K562 (cell line): ENCODE measurements around the gene MACROD2. TPM values are rescaled to one million over a fixed set of nuclear protein-coding genes. Genes with fewer than 3 reads are reported as not detected.

Experiments used
- ATAC-seq: fragments of 200-7000 bp; cut with Tn5 transposase; 3 replicates; pipeline ENCODE4 v1.9.1; 2020; ENCODE audit warnings: moderate library complexity
- BruUV-seq: library from RNA; stranded (reverse); fragments of 400-500 nt; replicated peaks from 2 replicates; lab custom pipeline; 2021; lab: Mats Ljungman, UMichigan
- CTCF ChIA-PET: fragments of 300-600 bp; formaldehyde crosslinking; extraction: SDS; loops from one replicate; lab custom pipeline; 2021; ENCODE audit warnings: low intra/inter-chr PET ratio; lab: Yijun Ruan, JAX
- POLR2A ChIA-PET: fragments of 300-600, 350-650 bp; sonication (Branson Sonifier 250); formaldehyde crosslinking; extraction: SDS; loops from one replicate; lab custom pipeline; 2021; ENCODE audit warnings: antibody characterized with exemption, inconsistent platforms; lab: Yijun Ruan, JAX
- DNase-seq, 4 experiments: peaks; one replicate each; pipeline versions ENCODE4 v3.0.0 to v3.0.0-alpha.2; 2011 to 2018; ENCODE audit warnings: low spot score in 3 of 4, mixed read lengths in 3 of 4; ENCODE audit errors: extremely low read depth in 1 of 4
- FAIRE-seq: peaks from 2 replicates; lab custom pipeline; 2011; peaks lifted over from hg19 to GRCh38; lab: Jason Lieb, UNC
- H2AFZ ChIP-seq: 2 replicates; pipeline ENCODE4 v1.6.0; 2011; ENCODE audit warnings: low read depth, low read length, control low read depth, inconsistent platforms
- H3K27ac ChIP-seq: fragments of 200-600 bp; 3 replicates; pipeline ENCODE4 v1.8.0; 2011; ENCODE audit warnings: low read depth, mild to moderate bottlenecking, control low read depth, inconsistent platforms, low read length, moderate library complexity, mixed read lengths; ENCODE audit errors: extremely low read depth
- H3K27me3 ChIP-seq, 2 experiments: fragments of 300-600 bp in 1 of 2; 2 replicates in 1 of 2; 3 replicates in 1 of 2; pipeline versions ENCODE4 v1.6.0 to v1.8.0; 2011; ENCODE audit warnings: inconsistent platforms in 2 of 2, low read length in 2 of 2, mild to moderate bottlenecking in 1 of 2, mixed read lengths in 1 of 2, moderate library complexity in 1 of 2; ENCODE audit not compliant: control insufficient read depth in 2 of 2, insufficient read depth in 2 of 2
- H3K36me3 ChIP-seq: fragments of 300-600 bp; 3 replicates; pipeline ENCODE4 v1.8.0; 2011; ENCODE audit warnings: mild to moderate bottlenecking, low read length, inconsistent platforms; ENCODE audit not compliant: control insufficient read depth, insufficient read depth
- H3K4me1 ChIP-seq, 2 experiments: fragments of 200-600 bp in 1 of 2; replicated peaks in 1 of 2; 2 replicates in 1 of 2; 3 replicates in 1 of 2; pipeline versions ENCODE4 v1.5.1 to v1.8.0; 2011; ENCODE audit warnings: inconsistent platforms in 2 of 2, low read length in 2 of 2, mild to moderate bottlenecking in 1 of 2, mixed read lengths in 1 of 2, moderate library complexity in 1 of 2; ENCODE audit not compliant: control insufficient read depth in 2 of 2, insufficient read depth in 2 of 2
- H3K4me2 ChIP-seq: 2 replicates; pipeline ENCODE4 v1.6.1; 2011; ENCODE audit warnings: low read length, control low read depth, inconsistent platforms, mixed read lengths; ENCODE audit not compliant: insufficient read depth
- H3K4me3 ChIP-seq: fragments of 200-600 bp; sonication (generic), shearing (Covaris generic); 2 replicates; pipeline ENCODE4 v1.5.1; 2016; ENCODE audit warnings: control low read depth, inconsistent platforms
- H3K79me2 ChIP-seq: fragments of 200-600 bp; 3 replicates; pipeline ENCODE4 v1.8.0; 2011; ENCODE audit warnings: low read length, inconsistent platforms; ENCODE audit not compliant: control insufficient read depth, insufficient read depth
- H3K9ac ChIP-seq, 2 experiments: 2 replicates each; pipeline versions ENCODE4 v1.6.0 to v1.6.1; 2011; ENCODE audit warnings: low read depth in 2 of 2, low read length in 2 of 2, control low read depth in 1 of 2, inconsistent platforms in 1 of 2, mild to moderate bottlenecking in 1 of 2, mixed read lengths in 1 of 2; ENCODE audit not compliant: insufficient read depth in 1 of 2
- H3K9me1 ChIP-seq: one replicate; pipeline ENCODE4 v1.6.0; 2011; ENCODE audit warnings: inconsistent platforms, mild to moderate bottlenecking, low read length, moderate library complexity; ENCODE audit not compliant: control insufficient read depth, insufficient read depth
- H3K9me3 ChIP-seq: replicated peaks from 2 replicates; pipeline ENCODE4 v1.5.1; 2011; ENCODE audit warnings: low read depth, low read length, inconsistent platforms; ENCODE audit not compliant: control insufficient read depth, insufficient read depth
- H4K20me1 ChIP-seq: replicated peaks from 2 replicates; pipeline ENCODE4 v1.6.1; 2011; ENCODE audit warnings: low read length, inconsistent platforms, mixed read lengths; ENCODE audit not compliant: control insufficient read depth, insufficient read depth
- JUNB ChIP-seq: fragments of 450-650 bp; formaldehyde crosslinking; conservative IDR thresholded peaks from 2 replicates; pipeline ENCODE4 v1.4.0; 2020; ENCODE audit warnings: mild to moderate bottlenecking
- KLF10 ChIP-seq: fragments of 250-450 bp; sonication (Bioruptor Pico); IDR thresholded peaks from 2 replicates; pipeline ENCODE4 v1.6.1; 2021; ENCODE audit warnings: matching md5 sums
- RBM15 ChIP-seq: fragments of 200-400 bp; formaldehyde crosslinking; IDR thresholded peaks from 2 replicates; pipeline ENCODE4 v1.6.1; 2018; ENCODE audit warnings: mild to moderate bottlenecking, low read length, moderate library complexity; ENCODE audit not compliant: insufficient read depth
- SMARCC2 ChIP-seq: fragments of 450-650 bp; IDR thresholded peaks from 2 replicates; pipeline ENCODE4 v1.6.1; 2017; ENCODE audit warnings: antibody characterized with exemption, moderate library complexity, mild to moderate bottlenecking, low read depth
- TEAD4 ChIP-seq, 2 experiments: sonication (generic) in 1 of 2; formaldehyde crosslinking in 1 of 2; IDR thresholded peaks; 2 replicates each; pipeline versions ENCODE4 v1.6.1 to v1.8.0; 2012 to 2022; ENCODE audit warnings: borderline replicate concordance in 1 of 2, inconsistent platforms in 1 of 2, low read length in 1 of 2, mild to moderate bottlenecking in 1 of 2, missing genetic modification reagents in 1 of 2
- ZNF586 ChIP-seq: fragments of 450-650 bp; formaldehyde crosslinking; conservative IDR thresholded peaks from 2 replicates; pipeline ENCODE4 v1.4.0; 2020; ENCODE audit warnings: mild to moderate bottlenecking, moderate library complexity
- WGBS: fragments of 100-300 bp; shearing (Covaris generic); methylation state at CpG from one replicate; pipeline ENCODE4 v1.1.6; 2016; ENCODE audit warnings: low coverage, mixed read lengths; ENCODE audit not compliant: insufficient coverage; ENCODE audit errors: missing lambda C conversion rate; 5-methylcytosine and 5-hydroxymethylcytosine counted together
- in situ Hi-C: fragments of 300-500 bp; cut with MboI; formaldehyde crosslinking; loops from 4 replicates; pipeline ENCODE4 v1.15.0; 2018; ENCODE audit warnings: inconsistent platforms, mixed read lengths
- intact Hi-C: fragments of 100-400 bp; cut with micrococcal nuclease; formaldehyde crosslinking; loops from 2 replicates; pipeline ENCODE4 v1.14.2; 2022
- polyA plus RNA-seq, 8 experiments: library from polyadenylated mRNA; depleted of rRNA in 4 of 8; stranded (reverse) in 5 of 8; unstranded in 3 of 8; fragments of >200 nt; fragmentation: Nextera tagmentation in 2 of 8; fragmentation: Illumina TruSeq in 1 of 8; extraction: Ambion mirVana in 2 of 8; extraction: Trizol in 1 of 8; gene quantifications; 2 replicates each; pipeline versions ENCODE4 v1.2.1 to v1.2.3, GENCODE V29; 2011 to 2014; ENCODE audit warnings: inconsistent platforms in 1 of 8, missing spikeins in 1 of 8
- total RNA-seq, 7 experiments: library from RNA; depleted of rRNA in 6 of 7; stranded (reverse); fragments of >200 nt in 6 of 7; fragmentation: Illumina TruSeq in 2 of 7; extraction: Trizol in 2 of 7; gene quantifications; 2 replicates each; pipeline versions ENCODE4 v1.2.1 to v1.2.3, GENCODE V29; 2011 to 2021; ENCODE audit warnings: low replicate concordance in 1 of 7
- TF ChIP-seq, protein P1 (sequence below): fragments of 450-650 bp; IDR thresholded peaks from 2 replicates; pipeline ENCODE4 v1.6.1; 2017; ENCODE audit warnings: antibody characterized with exemption
- TF ChIP-seq, protein P2 (sequence below): fragments of 250-450 bp; sonication (Bioruptor Pico); IDR thresholded peaks from 2 replicates; pipeline ENCODE4 v1.8.0; 2022; ENCODE audit warnings: moderate library complexity, mild to moderate bottlenecking, inconsistent platforms
- TF ChIP-seq, protein P3 (sequence below): fragments of 200-600 bp; sonication (generic); IDR thresholded peaks from one replicate; pipeline ENCODE4 v1.6.1; 2012; ENCODE audit warnings: mild to moderate bottlenecking, low read depth, low read length, inconsistent platforms

Gene MACROD2
- total and polyA plus RNA-seq, 9 of the 15 experiments (the other 6 are each of a cell fraction or from before 2014, with no cell fraction given): not detected

DNA sequence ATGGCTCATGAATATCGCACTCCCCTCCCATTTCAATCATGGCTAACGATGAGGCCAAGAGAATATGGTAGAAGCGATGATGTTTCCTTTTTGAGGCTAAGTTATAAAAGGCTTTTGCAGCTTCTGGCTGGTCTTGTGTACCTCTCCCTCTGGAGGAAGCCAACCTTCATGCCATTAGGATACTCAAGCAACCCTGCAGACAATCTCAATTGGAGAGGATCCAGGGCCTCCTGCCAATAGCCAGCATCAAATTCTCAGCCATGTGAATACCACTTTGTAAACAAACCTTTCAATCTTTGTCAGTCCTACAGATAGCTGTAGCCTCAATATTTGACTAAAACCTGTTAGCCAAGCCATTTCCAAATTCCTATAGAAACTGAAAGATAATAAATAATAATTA lies 1839.5 kb downstream of the MACROD2 start:
- DNase-seq (no peak), ATAC-seq (no peak), FAIRE-seq (no peak)
- H2AFZ ChIP-seq: no peak overlapping the region
- in situ Hi-C loops (no loop called here), intact Hi-C loops (no loop called here)
- WGBS: 3% methylated on average over 3 of the region's 3 CpGs
- no peaks in the 10 kb centered on the region for H3K9me1 ChIP-seq
- ChIA-PET CTCF (no interaction called here), POLR2A (no interaction called here)
- no peak overlapping the region for H3K27ac ChIP-seq
- H3K4me1 ChIP-seq: no peaks in the 10 kb centered on the region
- no peaks in the 10 kb centered on the region for H3K36me3 ChIP-seq
- no peaks in the 10 kb centered on the region for H3K9me3 ChIP-seq
- H3K4me3 ChIP-seq: no peak overlapping the region
- BruUV-seq: no TSS peak
- H3K4me2 ChIP-seq: no peak overlapping the region
- H4K20me1 ChIP-seq: no peaks in the 10 kb centered on the region
- H3K27me3 ChIP-seq: no peaks in the 10 kb centered on the region
- H3K9ac ChIP-seq: no peak overlapping the region
- H3K79me2 ChIP-seq: no peaks in the 10 kb centered on the region
- TF ChIP-seq, protein P1, sequence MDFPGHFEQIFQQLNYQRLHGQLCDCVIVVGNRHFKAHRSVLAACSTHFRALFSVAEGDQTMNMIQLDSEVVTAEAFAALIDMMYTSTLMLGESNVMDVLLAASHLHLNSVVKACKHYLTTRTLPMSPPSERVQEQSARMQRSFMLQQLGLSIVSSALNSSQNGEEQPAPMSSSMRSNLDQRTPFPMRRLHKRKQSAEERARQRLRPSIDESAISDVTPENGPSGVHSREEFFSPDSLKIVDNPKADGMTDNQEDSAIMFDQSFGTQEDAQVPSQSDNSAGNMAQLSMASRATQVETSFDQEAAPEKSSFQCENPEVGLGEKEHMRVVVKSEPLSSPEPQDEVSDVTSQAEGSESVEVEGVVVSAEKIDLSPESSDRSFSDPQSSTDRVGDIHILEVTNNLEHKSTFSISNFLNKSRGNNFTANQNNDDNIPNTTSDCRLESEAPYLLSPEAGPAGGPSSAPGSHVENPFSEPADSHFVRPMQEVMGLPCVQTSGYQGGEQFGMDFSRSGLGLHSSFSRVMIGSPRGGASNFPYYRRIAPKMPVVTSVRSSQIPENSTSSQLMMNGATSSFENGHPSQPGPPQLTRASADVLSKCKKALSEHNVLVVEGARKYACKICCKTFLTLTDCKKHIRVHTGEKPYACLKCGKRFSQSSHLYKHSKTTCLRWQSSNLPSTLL: no peak
- TF ChIP-seq JUNB: no peak
- no peak for TF ChIP-seq RBM15
- no peak for TF ChIP-seq TEAD4 (IDR thresholded peaks at IDR 0.05; ENCODE audit: low read length)
- TF ChIP-seq TEAD4 (CRISPR knock-in tag; IDR thresholded peaks at IDR 0.05; ENCODE audit: borderline replicate concordance): no peak
- TF ChIP-seq, protein P2, sequence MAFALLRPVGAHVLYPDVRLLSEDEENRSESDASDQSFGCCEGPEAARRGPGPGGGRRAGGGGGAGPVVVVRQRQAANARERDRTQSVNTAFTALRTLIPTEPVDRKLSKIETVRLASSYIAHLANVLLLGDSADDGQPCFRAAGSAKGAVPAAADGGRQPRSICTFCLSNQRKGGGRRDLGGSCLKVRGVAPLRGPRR (CRISPR knock-in tag): no peak
- no peak for TF ChIP-seq KLF10
- TF ChIP-seq, protein P3, sequence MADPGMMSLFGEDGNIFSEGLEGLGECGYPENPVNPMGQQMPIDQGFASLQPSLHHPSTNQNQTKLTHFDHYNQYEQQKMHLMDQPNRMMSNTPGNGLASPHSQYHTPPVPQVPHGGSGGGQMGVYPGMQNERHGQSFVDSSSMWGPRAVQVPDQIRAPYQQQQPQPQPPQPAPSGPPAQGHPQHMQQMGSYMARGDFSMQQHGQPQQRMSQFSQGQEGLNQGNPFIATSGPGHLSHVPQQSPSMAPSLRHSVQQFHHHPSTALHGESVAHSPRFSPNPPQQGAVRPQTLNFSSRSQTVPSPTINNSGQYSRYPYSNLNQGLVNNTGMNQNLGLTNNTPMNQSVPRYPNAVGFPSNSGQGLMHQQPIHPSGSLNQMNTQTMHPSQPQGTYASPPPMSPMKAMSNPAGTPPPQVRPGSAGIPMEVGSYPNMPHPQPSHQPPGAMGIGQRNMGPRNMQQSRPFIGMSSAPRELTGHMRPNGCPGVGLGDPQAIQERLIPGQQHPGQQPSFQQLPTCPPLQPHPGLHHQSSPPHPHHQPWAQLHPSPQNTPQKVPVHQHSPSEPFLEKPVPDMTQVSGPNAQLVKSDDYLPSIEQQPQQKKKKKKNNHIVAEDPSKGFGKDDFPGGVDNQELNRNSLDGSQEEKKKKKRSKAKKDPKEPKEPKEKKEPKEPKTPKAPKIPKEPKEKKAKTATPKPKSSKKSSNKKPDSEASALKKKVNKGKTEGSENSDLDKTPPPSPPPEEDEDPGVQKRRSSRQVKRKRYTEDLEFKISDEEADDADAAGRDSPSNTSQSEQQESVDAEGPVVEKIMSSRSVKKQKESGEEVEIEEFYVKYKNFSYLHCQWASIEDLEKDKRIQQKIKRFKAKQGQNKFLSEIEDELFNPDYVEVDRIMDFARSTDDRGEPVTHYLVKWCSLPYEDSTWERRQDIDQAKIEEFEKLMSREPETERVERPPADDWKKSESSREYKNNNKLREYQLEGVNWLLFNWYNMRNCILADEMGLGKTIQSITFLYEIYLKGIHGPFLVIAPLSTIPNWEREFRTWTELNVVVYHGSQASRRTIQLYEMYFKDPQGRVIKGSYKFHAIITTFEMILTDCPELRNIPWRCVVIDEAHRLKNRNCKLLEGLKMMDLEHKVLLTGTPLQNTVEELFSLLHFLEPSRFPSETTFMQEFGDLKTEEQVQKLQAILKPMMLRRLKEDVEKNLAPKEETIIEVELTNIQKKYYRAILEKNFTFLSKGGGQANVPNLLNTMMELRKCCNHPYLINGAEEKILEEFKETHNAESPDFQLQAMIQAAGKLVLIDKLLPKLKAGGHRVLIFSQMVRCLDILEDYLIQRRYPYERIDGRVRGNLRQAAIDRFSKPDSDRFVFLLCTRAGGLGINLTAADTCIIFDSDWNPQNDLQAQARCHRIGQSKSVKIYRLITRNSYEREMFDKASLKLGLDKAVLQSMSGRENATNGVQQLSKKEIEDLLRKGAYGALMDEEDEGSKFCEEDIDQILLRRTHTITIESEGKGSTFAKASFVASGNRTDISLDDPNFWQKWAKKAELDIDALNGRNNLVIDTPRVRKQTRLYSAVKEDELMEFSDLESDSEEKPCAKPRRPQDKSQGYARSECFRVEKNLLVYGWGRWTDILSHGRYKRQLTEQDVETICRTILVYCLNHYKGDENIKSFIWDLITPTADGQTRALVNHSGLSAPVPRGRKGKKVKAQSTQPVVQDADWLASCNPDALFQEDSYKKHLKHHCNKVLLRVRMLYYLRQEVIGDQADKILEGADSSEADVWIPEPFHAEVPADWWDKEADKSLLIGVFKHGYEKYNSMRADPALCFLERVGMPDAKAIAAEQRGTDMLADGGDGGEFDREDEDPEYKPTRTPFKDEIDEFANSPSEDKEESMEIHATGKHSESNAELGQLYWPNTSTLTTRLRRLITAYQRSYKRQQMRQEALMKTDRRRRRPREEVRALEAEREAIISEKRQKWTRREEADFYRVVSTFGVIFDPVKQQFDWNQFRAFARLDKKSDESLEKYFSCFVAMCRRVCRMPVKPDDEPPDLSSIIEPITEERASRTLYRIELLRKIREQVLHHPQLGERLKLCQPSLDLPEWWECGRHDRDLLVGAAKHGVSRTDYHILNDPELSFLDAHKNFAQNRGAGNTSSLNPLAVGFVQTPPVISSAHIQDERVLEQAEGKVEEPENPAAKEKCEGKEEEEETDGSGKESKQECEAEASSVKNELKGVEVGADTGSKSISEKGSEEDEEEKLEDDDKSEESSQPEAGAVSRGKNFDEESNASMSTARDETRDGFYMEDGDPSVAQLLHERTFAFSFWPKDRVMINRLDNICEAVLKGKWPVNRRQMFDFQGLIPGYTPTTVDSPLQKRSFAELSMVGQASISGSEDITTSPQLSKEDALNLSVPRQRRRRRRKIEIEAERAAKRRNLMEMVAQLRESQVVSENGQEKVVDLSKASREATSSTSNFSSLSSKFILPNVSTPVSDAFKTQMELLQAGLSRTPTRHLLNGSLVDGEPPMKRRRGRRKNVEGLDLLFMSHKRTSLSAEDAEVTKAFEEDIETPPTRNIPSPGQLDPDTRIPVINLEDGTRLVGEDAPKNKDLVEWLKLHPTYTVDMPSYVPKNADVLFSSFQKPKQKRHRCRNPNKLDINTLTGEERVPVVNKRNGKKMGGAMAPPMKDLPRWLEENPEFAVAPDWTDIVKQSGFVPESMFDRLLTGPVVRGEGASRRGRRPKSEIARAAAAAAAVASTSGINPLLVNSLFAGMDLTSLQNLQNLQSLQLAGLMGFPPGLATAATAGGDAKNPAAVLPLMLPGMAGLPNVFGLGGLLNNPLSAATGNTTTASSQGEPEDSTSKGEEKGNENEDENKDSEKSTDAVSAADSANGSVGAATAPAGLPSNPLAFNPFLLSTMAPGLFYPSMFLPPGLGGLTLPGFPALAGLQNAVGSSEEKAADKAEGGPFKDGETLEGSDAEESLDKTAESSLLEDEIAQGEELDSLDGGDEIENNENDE: no peak
- no peak for TF ChIP-seq SMARCC2
- no peak for TF ChIP-seq ZNF586 (CRISPR knock-in tag)
